HCT116 (cell line): ENCODE data around the gene SRR. TPM values are rescaled to one million over a fixed set of nuclear protein-coding genes. Genes with fewer than 3 reads are reported as not detected.

Experiments
- ATAC-seq: fragments of 200-7000 bp; cut with Tn5 transposase; 2 replicates; pipeline ENCODE4 v1.9.1; 2020; ENCODE audit warnings: mild to moderate bottlenecking, moderate library complexity
- BruUV-seq: library from RNA; stranded (reverse); fragments of 400-500 nt; replicated peaks from 2 replicates; lab custom pipeline; 2021; lab: Mats Ljungman, UMichigan
- CTCF ChIA-PET: fragments of 300-600 bp; sonication (Branson Sonifier 250); formaldehyde crosslinking; loops from one replicate; lab custom pipeline; 2021; ENCODE audit warnings: antibody characterized with exemption; lab: Charles Lee
- POLR2A ChIA-PET: fragments of 300-600, 350-600 bp; sonication (Branson Sonifier 250); formaldehyde crosslinking; loops from one replicate; lab custom pipeline; 2021; ENCODE audit warnings: antibody characterized with exemption; lab: Charles Lee
- RAD21 ChIA-PET, 2 experiments: fragments of 300-600 bp; sonication (Branson Sonifier 250); formaldehyde crosslinking; loops; one replicate each; lab custom pipeline; 2023; ENCODE audit warnings: low total read pairs in 2 of 2; ENCODE audit not compliant: uncharacterized antibody in 2 of 2, unreplicated experiment in 2 of 2, low non-redundant PET in 1 of 2; lab: Charles Lee
- DNase-seq: peaks from one replicate; pipeline ENCODE4 v3.0.0-alpha.2; 2010; ENCODE audit warnings: low read depth, low spot score
- H2AFZ ChIP-seq: fragments of 200-600 bp; shearing (Covaris generic), sonication (generic); 2 replicates; pipeline ENCODE4 v1.6.1; 2017; ENCODE audit warnings: low read depth, mixed run types, mixed read lengths, antibody characterized with exemption, low read length; ENCODE audit not compliant: poor library complexity, severe bottlenecking
- H3K27ac ChIP-seq: 2 replicates; pipeline ENCODE4 v1.5.1; 2012; ENCODE audit warnings: low read depth, low read length
- H3K27me3 ChIP-seq: fragments of 200-600 bp; sonication (generic); 2 replicates; pipeline ENCODE4 v1.6.1; 2016; ENCODE audit warnings: mixed run types, low read length, mixed read lengths; ENCODE audit not compliant: insufficient read depth
- H3K36me3 ChIP-seq, 2 experiments: fragments of 200-500 bp in 1 of 2; fragments of 200-600 bp in 1 of 2; sonication (Bioruptor generic) in 1 of 2; sonication (generic) in 1 of 2; 2 replicates each; pipeline versions ENCODE4 v1.5.1 to v1.6.1; 2014 to 2016; ENCODE audit warnings: low read length in 2 of 2, inconsistent platforms in 1 of 2, mixed read lengths in 1 of 2, mixed run types in 1 of 2; ENCODE audit not compliant: insufficient read depth in 2 of 2, control insufficient read depth in 1 of 2
- H3K4me1 ChIP-seq, 2 experiments: fragments of 200-600 bp in 1 of 2; sonication (generic) in 1 of 2; 2 replicates each; pipeline versions ENCODE4 v1.5.1 to v1.6.1; 2012 to 2017; ENCODE audit warnings: low read length in 2 of 2, inconsistent platforms in 1 of 2, mild to moderate bottlenecking in 1 of 2, mixed read lengths in 1 of 2, mixed run types in 1 of 2, moderate library complexity in 1 of 2; ENCODE audit not compliant: insufficient read depth in 2 of 2, control insufficient read depth in 1 of 2
- H3K4me2 ChIP-seq: fragments of 200-600 bp; sonication (generic); 2 replicates; pipeline ENCODE4 v1.6.1; 2017; ENCODE audit warnings: mixed run types, low read length, mixed read lengths
- H3K4me3 ChIP-seq, 2 experiments: fragments of 200-600 bp in 1 of 2; sonication (generic) in 1 of 2; replicated peaks in 1 of 2; 2 replicates each; pipeline ENCODE4 v1.5.1; 2011 to 2016; ENCODE audit warnings: low read length in 2 of 2, control low read depth in 1 of 2, low read depth in 1 of 2, mild to moderate bottlenecking in 1 of 2, mixed read lengths in 1 of 2, mixed run types in 1 of 2
- H3K79me2 ChIP-seq: fragments of 200-600 bp; sonication (generic); 2 replicates; pipeline ENCODE4 v1.6.1; 2017; ENCODE audit warnings: mild to moderate bottlenecking, mixed run types, low read length, moderate library complexity, mixed read lengths; ENCODE audit not compliant: insufficient read depth
- H3K9ac ChIP-seq: fragments of 200-600 bp; sonication (generic); 2 replicates; pipeline ENCODE4 v1.6.1; 2016; ENCODE audit warnings: low read length, mixed read lengths
- H3K9me2 ChIP-seq: fragments of 200-600 bp; sonication (generic), shearing (Covaris generic); 2 replicates; pipeline ENCODE4 v1.6.1; 2017; ENCODE audit warnings: mixed run types, mild to moderate bottlenecking, moderate library complexity; ENCODE audit not compliant: insufficient read depth
- H3K9me3 ChIP-seq, 2 experiments: fragments of 200-500 bp in 1 of 2; fragments of 200-600 bp in 1 of 2; sonication (Bioruptor generic) in 1 of 2; sonication (generic) in 1 of 2; 2 replicates each; pipeline ENCODE4 v1.6.1; 2014 to 2017; ENCODE audit warnings: low read length in 2 of 2, mixed read lengths in 2 of 2, inconsistent platforms in 1 of 2, low read depth in 1 of 2, mild to moderate bottlenecking in 1 of 2, mixed run types in 1 of 2, moderate library complexity in 1 of 2; ENCODE audit not compliant: control insufficient read depth in 1 of 2, insufficient read depth in 1 of 2
- H4K20me1 ChIP-seq: fragments of 200-600 bp; sonication (generic), shearing (Covaris generic); 2 replicates; pipeline ENCODE4 v1.6.1; 2017; ENCODE audit warnings: mixed run types, mild to moderate bottlenecking, moderate library complexity; ENCODE audit not compliant: insufficient read depth
- ATF3 ChIP-seq: IDR thresholded peaks from 2 replicates; pipeline ENCODE4 v1.6.1; 2012
- CBX3 ChIP-seq: IDR thresholded peaks from 2 replicates; pipeline ENCODE4 v1.6.1; 2012; ENCODE audit warnings: low read depth
- CEBPB ChIP-seq: IDR thresholded peaks from 2 replicates; pipeline ENCODE4 v1.6.1; 2012; ENCODE audit warnings: low read depth
- EGR1 ChIP-seq: IDR thresholded peaks from 2 replicates; pipeline ENCODE4 v1.6.1; 2012; ENCODE audit warnings: low read depth
- ELF1 ChIP-seq: IDR thresholded peaks from 2 replicates; pipeline ENCODE4 v1.6.1; 2012; ENCODE audit warnings: low read depth, borderline replicate concordance
- EZH2 ChIP-seq: fragments of 200-600 bp; sonication (generic); IDR thresholded peaks from 2 replicates; pipeline ENCODE4 v1.6.1; 2017; ENCODE audit warnings: antibody characterized with exemption, mixed run types
- EZH2phosphoT487 ChIP-seq: fragments of 200-600 bp; IDR thresholded peaks from 2 replicates; pipeline ENCODE4 v1.6.1; 2018; ENCODE audit warnings: antibody characterized with exemption, borderline replicate concordance
- MAX ChIP-seq: IDR thresholded peaks from 2 replicates; pipeline ENCODE4 v1.6.1; 2012
- POLR2A ChIP-seq: IDR thresholded peaks from 2 replicates; pipeline ENCODE4 v1.7.0; 2011; ENCODE audit warnings: borderline replicate concordance; ENCODE audit not compliant: insufficient read depth, insufficient read length; ENCODE audit errors: extremely low read depth
- RAD21 ChIP-seq: IDR thresholded peaks from 2 replicates; pipeline ENCODE4 v1.6.1; 2012; ENCODE audit warnings: low read depth, mild to moderate bottlenecking
- SIN3A ChIP-seq: IDR thresholded peaks from 2 replicates; pipeline ENCODE4 v1.6.1; 2012; ENCODE audit warnings: low read depth
- SP1 ChIP-seq: IDR thresholded peaks from 2 replicates; pipeline ENCODE4 v1.6.1; 2012; ENCODE audit warnings: low read depth
- SRF ChIP-seq: IDR thresholded peaks from 2 replicates; pipeline ENCODE4 v1.6.1; 2012; ENCODE audit warnings: low read depth
- TCF7L2 ChIP-seq: IDR thresholded peaks from 2 replicates; pipeline ENCODE4 v1.7.0; 2011; ENCODE audit warnings: borderline replicate concordance, inconsistent platforms; ENCODE audit not compliant: insufficient read depth, insufficient read length; ENCODE audit errors: extremely low read depth
- ZBTB33 ChIP-seq: IDR thresholded peaks from 2 replicates; pipeline ENCODE4 v1.6.1; 2011; ENCODE audit warnings: mild to moderate bottlenecking, low read length, moderate library complexity; ENCODE audit not compliant: insufficient replicate concordance; ENCODE audit errors: extremely low read depth
- ZFX ChIP-seq: fragments of 450-650 bp; IDR thresholded peaks from 2 replicates; pipeline ENCODE4 v1.6.1; 2017
- ZNF274 ChIP-seq: fragments of 200-500 bp; sonication (Bioruptor generic); IDR thresholded peaks from 2 replicates; pipeline ENCODE4 v1.6.1; 2014; ENCODE audit warnings: mild to moderate bottlenecking, low read depth, low read length, inconsistent platforms
- intact Hi-C: fragments of 100-400 bp; cut with micrococcal nuclease; formaldehyde crosslinking; loops from 2 replicates; pipeline ENCODE4 v1.10.0; 2022
- total RNA-seq: library from RNA; stranded (reverse); gene quantifications from one replicate; pipeline ENCODE4 v1.2.1, GENCODE V29; 2021; ENCODE audit not compliant: unreplicated experiment
- TF ChIP-seq, protein P1 (sequence below), 3 experiments: fragments of 200-600 bp in 1 of 3; sonication (generic) in 1 of 3; IDR thresholded peaks in 2 of 3; conservative IDR thresholded peaks in 1 of 3; 2 replicates each; pipeline ENCODE4 v1.5.1; 2012 to 2017; ENCODE audit warnings: low read depth in 2 of 3, low read length in 2 of 3, antibody characterized with exemption in 1 of 3, borderline replicate concordance in 1 of 3, control low read depth in 1 of 3, mild to moderate bottlenecking in 1 of 3, mixed read lengths in 1 of 3, mixed run types in 1 of 3, moderate library complexity in 1 of 3; ENCODE audit not compliant: insufficient read depth in 1 of 3

Gene SRR
- total RNA-seq, 1 experiment from 2014 or later = 15.1 TPM

DNA sequence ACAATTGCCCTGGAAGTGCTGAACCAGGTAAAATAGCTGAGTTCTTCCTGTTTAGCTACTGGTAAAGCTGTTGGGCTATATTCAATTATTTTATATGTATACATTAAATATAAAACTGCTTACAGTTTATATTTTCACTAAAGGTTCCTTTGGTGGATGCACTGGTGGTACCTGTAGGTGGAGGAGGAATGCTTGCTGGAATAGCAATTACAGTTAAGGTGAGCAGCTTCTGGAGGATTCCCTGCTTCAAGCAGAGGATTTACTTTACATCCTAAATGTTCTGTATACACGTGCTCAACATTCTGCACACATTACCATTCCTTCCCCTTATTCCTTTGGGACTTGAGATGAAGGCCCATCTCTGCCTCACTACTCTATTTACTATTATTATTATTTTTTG is 17.6 kb downstream of the SRR start (continued):
- no peak for TF ChIP-seq ZBTB33
- TF ChIP-seq SIN3A = no peak
- TF ChIP-seq EZH2 = no peak
- TF ChIP-seq ZNF274 = no peak
- TF ChIP-seq POLR2A = no peak
- TF ChIP-seq SRF = no peak
- TF ChIP-seq ATF3 = no peak
- TF ChIP-seq MAX = no peak
- TF ChIP-seq, all 23 proteins: peak for 0

DNA sequence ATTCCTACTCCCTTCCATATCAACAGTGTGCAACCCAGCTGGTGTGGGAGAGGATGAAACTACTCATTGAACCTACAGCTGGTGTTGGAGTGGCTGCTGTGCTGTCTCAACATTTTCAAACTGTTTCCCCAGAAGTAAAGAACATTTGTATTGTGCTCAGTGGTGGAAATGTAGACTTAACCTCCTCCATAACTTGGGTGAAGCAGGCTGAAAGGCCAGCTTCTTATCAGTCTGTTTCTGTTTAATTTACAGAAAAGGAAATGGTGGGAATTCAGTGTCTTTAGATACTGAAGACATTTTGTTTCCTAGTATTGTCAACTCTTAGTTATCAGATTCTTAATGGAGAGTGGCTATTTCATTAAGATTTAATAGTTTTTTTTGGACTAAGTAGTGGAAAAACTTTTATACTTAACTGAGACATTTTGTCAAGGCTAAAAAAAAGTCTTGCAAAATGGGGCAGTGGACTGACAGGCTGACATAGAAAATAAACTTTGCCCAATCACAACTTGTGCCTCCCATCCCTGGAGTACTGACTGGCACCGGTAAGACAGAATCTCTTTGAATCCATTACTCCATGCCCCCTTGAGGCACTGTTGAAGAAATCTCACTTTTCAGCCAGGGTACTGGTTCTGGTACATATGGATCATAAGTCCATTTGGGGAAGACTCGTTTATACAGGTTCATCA is 20.0 kb downstream of the SRR start:
- ChIA-PET RAD21 (no interaction called here), CTCF (no interaction called here), POLR2A (interaction anchor here (0.8 kb wide), 1 partner anchor 12 kb away, joined by 4 read pairs; the partner anchor contains the start of gene TSR1)
- BruUV-seq = no TSS peak
- Histone ChIP-seq H3K9me3 (no peaks in the 10 kb centered on the region), H3K79me2 (peaks cover 35% of the 10 kb centered on the region), H3K4me3 (no peak overlapping the region), H3K4me1 (no peaks in the 10 kb centered on the region), H3K27ac (no peak overlapping the region), H2AFZ (no peak overlapping the region), H3K27me3 (no peaks in the 10 kb centered on the region), H3K9me2 (no peaks in the 10 kb centered on the region), H3K36me3 (peaks cover 49 to 50% of the 10 kb centered on the region in 2 experiments), H4K20me1 (0 out of 2 replicates have a peak, but pooled peaks cover 12% of the 10 kb centered on the region), H3K4me2 (no peak overlapping the region), H3K9ac (no peak overlapping the region)
- no peak for ATAC-seq
- DNase-seq = no peak
- intact Hi-C loops = no loop called here
- TF ChIP-seq POLR2A (no peak), EGR1 (no peak), TCF7L2 (no peak), ZBTB33 (no peak), CEBPB (no peak), SRF (no peak), SP1 (no peak), MAX (no peak), EZH2phosphoT487 (no peak), CBX3 (no peak), ELF1 (no peak), RAD21 (no peak), ZNF274 (no peak), ZFX (no peak)
- TF ChIP-seq, protein P1, sequence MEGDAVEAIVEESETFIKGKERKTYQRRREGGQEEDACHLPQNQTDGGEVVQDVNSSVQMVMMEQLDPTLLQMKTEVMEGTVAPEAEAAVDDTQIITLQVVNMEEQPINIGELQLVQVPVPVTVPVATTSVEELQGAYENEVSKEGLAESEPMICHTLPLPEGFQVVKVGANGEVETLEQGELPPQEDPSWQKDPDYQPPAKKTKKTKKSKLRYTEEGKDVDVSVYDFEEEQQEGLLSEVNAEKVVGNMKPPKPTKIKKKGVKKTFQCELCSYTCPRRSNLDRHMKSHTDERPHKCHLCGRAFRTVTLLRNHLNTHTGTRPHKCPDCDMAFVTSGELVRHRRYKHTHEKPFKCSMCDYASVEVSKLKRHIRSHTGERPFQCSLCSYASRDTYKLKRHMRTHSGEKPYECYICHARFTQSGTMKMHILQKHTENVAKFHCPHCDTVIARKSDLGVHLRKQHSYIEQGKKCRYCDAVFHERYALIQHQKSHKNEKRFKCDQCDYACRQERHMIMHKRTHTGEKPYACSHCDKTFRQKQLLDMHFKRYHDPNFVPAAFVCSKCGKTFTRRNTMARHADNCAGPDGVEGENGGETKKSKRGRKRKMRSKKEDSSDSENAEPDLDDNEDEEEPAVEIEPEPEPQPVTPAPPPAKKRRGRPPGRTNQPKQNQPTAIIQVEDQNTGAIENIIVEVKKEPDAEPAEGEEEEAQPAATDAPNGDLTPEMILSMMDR (IDR thresholded peaks at IDR 0.05 in 2 of 3, conservative IDR thresholded peaks at IDR 0.05 in 1 of 3; ENCODE audit: borderline replicate concordance in 1 of 3, insufficient read depth in 1 of 3, low read depth in 2 of 3, low read length in 2 of 3) = no peak
